Measurements from ENCODE around the gene SEL1L3.
"Not testable (repeated sequence)": the region's sequence is repeated elsewhere in the genome, so short reads cannot be mapped to it uniquely, and the experiment has no call there.

SEL1L3 gene

GRCh38 chr4:25862411-25863346, at the start of gene SEL1L3:
SEL1L3 (minus strand) TSS chr4:25862988; CDS start chr4:25862836, 152 bp downstream.
- DNase-seq (ENCODE audit: low read depth in 2 of 2) = peak; percentile 34 to 40

GRCh38 chr4:25911356-25911755, 48.6 kb upstream of the SEL1L3 start:
- no peak for DNase-seq (ENCODE audit: low read depth in 2 of 2)

DNA sequence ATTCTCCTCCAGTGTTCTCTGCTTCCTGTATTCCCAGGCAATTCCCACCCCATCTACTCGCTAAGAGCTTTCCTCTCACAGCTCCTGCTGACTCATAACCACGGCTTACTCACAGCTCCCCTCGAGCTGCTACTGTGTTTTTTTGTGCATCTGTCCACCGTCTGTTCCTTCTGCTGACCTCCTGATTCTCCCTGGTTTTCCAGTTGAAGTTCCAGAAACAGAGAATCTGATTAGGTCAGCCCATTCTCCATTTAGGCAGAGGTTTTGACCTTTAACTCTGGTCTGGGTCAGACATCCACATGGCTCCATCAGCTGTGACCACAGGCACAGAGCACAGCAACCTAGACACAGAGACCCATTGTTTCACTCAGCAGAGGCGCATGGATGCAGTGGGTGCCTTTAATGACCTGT, 45.7 kb upstream of the SEL1L3 start:
- no peak for DNase-seq (ENCODE audit: low read depth in 2 of 2)

GRCh38 chr4:25906113-25906512, 43.3 kb upstream of the SEL1L3 start:
- DNase-seq (ENCODE audit: low read depth in 2 of 2) = not testable (repeated sequence)

DNA sequence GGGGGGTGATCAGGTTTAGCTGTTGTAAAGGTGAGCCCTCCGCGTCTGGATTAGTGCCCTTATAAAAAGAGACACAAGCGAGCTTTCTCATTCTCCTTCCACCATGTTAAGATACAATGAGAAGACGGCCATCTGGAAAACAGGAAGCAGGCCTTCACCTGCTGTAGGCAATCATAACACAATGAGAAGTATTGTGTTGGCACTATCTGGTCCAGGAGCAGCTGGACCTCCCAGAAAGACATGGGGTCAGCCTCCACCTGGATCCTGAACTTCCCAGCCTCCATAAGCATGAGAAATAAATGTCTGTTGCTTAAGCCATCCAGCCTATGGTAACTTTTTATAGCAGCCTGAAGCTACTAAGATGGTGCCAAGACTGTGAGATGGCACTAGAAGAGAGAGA, 42.6 kb upstream of the SEL1L3 start:
- no peak for DNase-seq (ENCODE audit: low read depth in 2 of 2)

DNA sequence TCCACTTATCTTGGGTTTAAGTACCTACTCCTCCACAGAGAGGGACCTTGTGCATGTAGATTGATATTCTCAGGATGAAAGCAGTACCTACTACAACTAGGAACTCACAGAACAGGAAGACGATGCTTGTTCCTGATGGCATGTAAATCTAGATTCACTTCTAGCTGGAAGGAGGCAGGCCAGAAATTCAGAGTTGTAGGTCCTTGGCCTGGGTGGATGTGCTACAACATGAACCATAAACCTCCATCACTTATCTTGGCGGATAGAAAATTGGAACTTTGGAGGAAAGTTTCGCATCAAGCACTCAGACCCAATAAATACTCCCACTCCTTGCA, 41.9 kb upstream of the SEL1L3 start:
- no peak for DNase-seq (ENCODE audit: low read depth in 2 of 2)

DNA sequence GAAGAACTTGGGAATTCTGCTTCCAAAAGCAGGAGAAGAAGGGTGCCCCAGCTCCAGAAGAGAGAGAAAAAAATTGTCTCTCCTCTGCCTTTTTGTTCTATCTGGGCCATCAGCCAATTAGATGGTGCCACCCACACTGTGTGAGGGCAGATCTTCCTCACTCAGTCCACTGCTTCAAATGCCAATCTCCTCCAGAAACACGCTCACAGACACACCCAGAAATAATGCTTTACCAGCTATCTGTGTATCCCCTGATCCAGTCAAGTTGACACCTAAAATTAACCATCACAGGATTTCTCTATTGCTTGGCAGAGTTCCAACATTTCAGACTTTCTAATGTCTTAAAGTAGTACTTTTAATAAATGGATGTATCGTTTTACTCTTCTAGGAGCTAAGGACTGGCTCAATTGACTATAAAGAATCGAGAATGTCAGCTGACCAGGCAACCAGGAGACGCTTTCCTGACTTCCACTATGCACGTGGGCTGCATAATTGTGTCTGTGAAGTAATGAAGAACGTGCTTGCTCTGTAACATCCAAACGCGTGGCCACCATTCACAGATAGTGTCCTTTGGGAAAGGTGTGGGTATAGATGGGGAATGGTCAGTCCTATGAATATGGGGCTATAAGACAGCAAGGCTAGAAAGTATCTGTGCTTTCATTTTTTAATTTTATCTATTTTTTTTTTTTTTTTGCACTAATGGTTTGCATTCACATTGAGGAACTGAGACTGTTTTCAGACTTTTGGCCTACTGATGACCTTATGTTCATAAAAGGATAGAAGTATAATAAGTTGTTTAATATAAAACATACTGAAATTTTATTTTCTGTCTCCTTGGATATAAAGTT, 41.3 kb upstream of the SEL1L3 start:
- no peak for DNase-seq (ENCODE audit: low read depth in 2 of 2)

GRCh38 chr4:25901030-25901430, 38.2 kb upstream of the SEL1L3 start:
- DNase-seq (ENCODE audit: low read depth in 2 of 2) = no peak

GRCh38 chr4:25900310-25900709, 37.5 kb upstream of the SEL1L3 start:
- no peak for DNase-seq (ENCODE audit: low read depth in 2 of 2)

GRCh38 chr4:25896776-25897539, 34.2 kb upstream of the SEL1L3 start:
- no peak for DNase-seq (ENCODE audit: low read depth in 2 of 2)

DNA sequence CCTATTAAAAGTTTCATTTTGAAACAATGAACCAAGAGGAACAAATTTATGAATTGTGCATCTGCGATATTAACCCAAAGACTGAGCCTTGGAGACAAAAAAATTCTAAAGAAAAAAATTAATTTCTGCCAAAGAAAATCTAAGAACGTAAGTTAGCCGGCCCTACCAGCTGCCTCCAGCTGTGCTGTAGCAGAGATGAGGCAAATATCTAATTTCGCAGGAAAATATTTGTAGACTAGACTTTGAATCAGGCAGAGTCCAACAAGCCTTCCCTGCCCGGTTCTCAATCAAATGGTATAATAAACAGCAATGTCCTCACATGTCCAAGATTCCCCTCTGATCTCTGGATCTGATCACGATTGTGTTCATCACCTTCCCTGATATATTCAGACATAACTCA, 30.0 kb upstream of the SEL1L3 start:
- no peak for DNase-seq (ENCODE audit: low read depth in 2 of 2)

DNA sequence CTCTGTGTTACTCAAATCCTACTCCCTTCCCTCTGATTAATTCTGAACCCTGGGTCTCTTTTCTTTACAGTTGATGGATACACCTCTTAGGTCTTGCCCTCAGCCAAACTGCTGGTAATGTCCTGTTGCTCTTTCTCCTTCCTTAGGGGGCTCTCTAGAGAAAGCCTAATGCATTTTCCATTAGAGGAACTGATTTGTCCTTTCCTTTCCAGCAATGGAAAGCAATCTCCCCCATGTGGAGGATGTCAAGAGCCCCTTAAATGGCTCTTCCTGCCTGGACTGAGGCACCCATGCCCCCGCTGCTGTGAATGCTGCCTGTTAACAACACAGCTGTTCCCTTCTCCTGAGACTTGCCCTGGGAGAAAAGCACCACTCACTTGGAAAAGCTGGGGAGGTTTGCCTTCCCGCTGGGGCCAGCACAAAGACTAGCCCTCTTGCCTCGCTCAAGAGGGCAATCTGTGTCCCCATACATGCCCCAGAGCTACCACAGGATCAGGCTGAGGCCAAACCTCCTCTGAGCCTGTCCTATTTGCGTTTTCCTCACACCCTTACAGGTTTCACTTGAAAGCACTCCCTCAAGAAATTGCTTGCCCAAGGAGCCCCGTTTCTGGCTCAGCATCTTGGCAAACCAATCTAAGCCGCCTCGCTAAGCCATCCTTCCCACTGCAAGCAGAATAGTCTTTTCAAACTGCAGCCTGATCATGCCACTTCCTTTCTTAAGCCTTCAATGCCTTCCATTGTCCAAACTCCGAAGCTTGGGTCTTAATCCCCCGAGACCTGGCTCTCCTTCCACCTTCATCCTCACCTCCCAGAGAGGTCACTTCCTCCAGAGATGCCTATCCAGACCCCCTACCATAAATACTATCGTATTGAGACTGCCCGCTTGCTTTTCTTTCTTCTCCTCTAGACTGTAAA, 28.0 kb upstream of the SEL1L3 start:
- no peak for DNase-seq (ENCODE audit: low read depth in 2 of 2)

- no peak for DNase-seq (ENCODE audit: low read depth in 2 of 2)
These were observed 27.1 kb upstream of the SEL1L3 start for GRCh38 chr4:25889589-25890503.

DNA sequence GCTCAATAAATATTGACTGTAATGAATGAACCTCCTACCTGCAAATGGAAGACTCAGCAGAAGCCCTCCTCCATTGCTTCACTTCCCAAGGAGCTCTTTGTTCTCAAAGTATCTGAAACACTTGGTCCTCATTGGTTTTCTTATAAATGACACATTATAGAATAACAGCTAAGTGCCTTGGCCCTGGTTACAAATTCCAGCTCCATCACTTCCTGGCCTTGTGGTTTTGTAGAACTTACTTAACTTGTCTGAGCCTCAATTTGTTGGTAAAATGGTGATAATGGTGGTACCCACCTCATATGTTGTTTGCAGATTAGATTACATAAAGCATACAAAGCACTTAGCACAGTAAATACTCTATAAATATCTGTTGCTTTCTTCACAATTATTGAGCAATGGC, 26.0 kb upstream of the SEL1L3 start:
- DNase-seq (ENCODE audit: low read depth in 2 of 2) = no peak

DNA sequence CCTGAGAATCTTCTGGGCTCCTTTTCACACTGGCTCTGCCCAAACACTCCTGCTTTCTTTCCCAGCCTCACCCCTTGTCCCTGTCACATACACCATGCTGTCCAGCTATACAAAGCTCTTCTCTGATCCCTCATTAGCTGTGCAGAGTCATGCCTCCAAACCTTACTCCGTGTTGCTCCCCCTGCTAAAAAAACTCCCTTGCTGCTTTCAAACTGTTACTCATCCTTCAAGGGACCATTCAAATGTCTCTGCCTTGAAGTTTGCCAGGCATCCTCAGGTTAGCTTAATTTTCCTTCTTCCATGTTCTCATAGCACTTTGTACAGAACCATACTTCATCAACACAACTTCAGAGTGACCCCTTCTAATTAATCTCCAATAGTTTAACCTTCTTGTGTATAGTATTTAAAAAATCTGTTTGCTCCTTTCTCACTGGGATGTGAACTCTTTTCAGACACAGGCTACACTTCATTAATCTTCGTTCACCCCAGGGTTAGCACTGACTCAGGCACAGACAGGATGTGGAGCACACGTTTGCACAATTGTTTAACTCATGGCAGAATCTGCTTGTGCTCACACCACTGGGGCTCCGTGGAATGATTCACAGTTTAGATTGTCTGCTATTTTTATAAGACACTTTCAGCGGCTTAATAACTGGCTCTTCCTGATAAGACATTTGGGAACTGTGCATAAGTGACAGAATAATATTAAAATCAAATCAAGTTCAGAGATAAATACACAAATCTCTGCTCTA, 21.4 kb upstream of the SEL1L3 start:
- DNase-seq (ENCODE audit: low read depth in 2 of 2) = no peak

GRCh38 chr4:25883565-25883964, 20.8 kb upstream of the SEL1L3 start:
- DNase-seq (ENCODE audit: low read depth in 2 of 2) = no peak

GRCh38 chr4:25882226-25882625, 19.4 kb upstream of the SEL1L3 start:
- DNase-seq (ENCODE audit: low read depth in 2 of 2) = no peak

- no peak for DNase-seq (ENCODE audit: low read depth in 2 of 2)
These were observed 18.4 kb upstream of the SEL1L3 start for GRCh38 chr4:25881193-25881592.

GRCh38 chr4:25879991-25880651, 17.3 kb upstream of the SEL1L3 start:
- DNase-seq (ENCODE audit: low read depth in 2 of 2) = no peak
